Measurements from ENCODE around the gene CFAP251. TPM values are rescaled to one million over a fixed set of nuclear protein-coding genes. Genes with fewer than 3 reads are reported as not detected.

Gene CFAP251
- total and polyA plus RNA-seq, 10 of the 15 experiments (the other 5 are each of a cell fraction or from before 2014, with no cell fraction given): 0.10 to 0.97 (median 0.64) TPM

- FAIRE-seq: no peak
- no peaks in the 10 kb centered on the region for H3K79me2 ChIP-seq (ENCODE audit: control insufficient read depth, insufficient read depth, low read length)
- in situ Hi-C loops (cut with MboI): no loop called here
- intact Hi-C loops (cut with micrococcal nuclease; ENCODE audit: unreplicated experiment): no loop called here
- H3K4me2 ChIP-seq (ENCODE audit: control insufficient read depth, insufficient read depth): no peak overlapping the region
- no peak overlapping the region for H3K4me3 ChIP-seq
- 40% methylated on average over 4 of the region's 5 CpGs for WGBS (ENCODE audit: insufficient coverage, insufficient replicate concordance, low lambda C conversion rate, missing lambda C conversion rate)
- H3K36me3 ChIP-seq (ENCODE audit: control insufficient read depth in 2 of 2, insufficient read depth in 2 of 2, low read length in 1 of 2): no peaks in the 10 kb centered on the region
- H3K27ac ChIP-seq (ENCODE audit: control insufficient read depth, insufficient read depth): no peak overlapping the region
- POLR2A ChIA-PET: no interaction called here
- H4K20me1 ChIP-seq (ENCODE audit: control insufficient read depth, insufficient read depth): no peaks in the 10 kb centered on the region
- no peak for ATAC-seq
- DNase-seq (ENCODE audit: low read depth, low spot score): no peak
- H3K27me3 ChIP-seq (replicated peaks in 1 of 2; ENCODE audit: control insufficient read depth in 2 of 2, insufficient read depth in 2 of 2, low read length in 1 of 2): no peaks in the 10 kb centered on the region; a peak in 1 of 4 replicates
- no TSS peak for BruUV-seq (replicated peaks)
- no peaks in the 10 kb centered on the region for H3K9me3 ChIP-seq (replicated peaks; ENCODE audit: control insufficient read depth, insufficient read depth, low read length)
- H3K9ac ChIP-seq (ENCODE audit: control insufficient read depth, insufficient read depth, low read length): no peak overlapping the region
- no peak overlapping the region for H2AFZ ChIP-seq (ENCODE audit: control insufficient read depth, low read depth, low read length)
- CTCF ChIA-PET: interaction anchor here (0.8 kb wide), 1 partner anchor 149 kb away, joined by 3 read pairs; no protein-coding TSS in a partner anchor
- H3K4me1 ChIP-seq (ENCODE audit: control insufficient read depth, insufficient read depth, low read length): no peaks in the 10 kb centered on the region
- SMC1A ChIA-PET (ENCODE audit: uncharacterized antibody, unreplicated experiment): interaction anchor here (0.8 to 1.0 kb wide), 2 partner anchors 43 to 167 kb away, joined by 3 read pairs; no protein-coding TSS in a partner anchor
- RAD21 ChIA-PET (ENCODE audit: unreplicated experiment): interaction anchor here (1.2 kb wide), 1 partner anchor 30 kb away, joined by 3 read pairs; no protein-coding TSS in a partner anchor
- TF ChIP-seq SREBF1 (IDR thresholded peaks at IDR 0.05; ENCODE audit: low read length) (no peak), NFYB (IDR thresholded peaks at IDR 0.05; ENCODE audit: insufficient read depth, low read depth, low read length) (no peak), TCF3 (IDR thresholded peaks at IDR 0.05; ENCODE audit: borderline replicate concordance, insufficient read depth, low read depth, low read length) (no peak), ZBTB4 (CRISPR knock-in tag; IDR thresholded peaks at IDR 0.05) (no peak), HDAC6 (IDR thresholded peaks at IDR 0.05; ENCODE audit: unreplicated experiment) (no peak), MTA2 (IDR thresholded peaks at IDR 0.05; ENCODE audit: low read depth) (no peak), CUX1 (IDR thresholded peaks at IDR 0.05; ENCODE audit: insufficient replicate concordance, low read depth, low read length) (no peak), ASH2L (IDR thresholded peaks at IDR 0.05; ENCODE audit: borderline replicate concordance, low read depth) (no peak), POLR2AphosphoS5 (IDR thresholded peaks at IDR 0.05; ENCODE audit: low read length) (no peak), SMC3 (IDR thresholded peaks at IDR 0.05; ENCODE audit: borderline replicate concordance, low read length) (no peak), EED (IDR thresholded peaks at IDR 0.05; ENCODE audit: low read depth) (no peak)
Observed at GRCh38 chr12:121961195-121961879, 42.9 kb downstream of the CFAP251 start.

Data from GM12878 (cell line).